ENCODE data around the gene NME5. TPM values are rescaled to one million over a fixed set of nuclear protein-coding genes. Genes with fewer than 3 reads are reported as not detected.
"Not testable (repeated sequence)": the region's sequence is repeated elsewhere in the genome, so short reads cannot be mapped to it uniquely, and the experiment has no call there.

Gene NME5, protein sequence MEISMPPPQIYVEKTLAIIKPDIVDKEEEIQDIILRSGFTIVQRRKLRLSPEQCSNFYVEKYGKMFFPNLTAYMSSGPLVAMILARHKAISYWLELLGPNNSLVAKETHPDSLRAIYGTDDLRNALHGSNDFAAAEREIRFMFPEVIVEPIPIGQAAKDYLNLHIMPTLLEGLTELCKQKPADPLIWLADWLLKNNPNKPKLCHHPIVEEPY
- not detected for total RNA-seq

DNA sequence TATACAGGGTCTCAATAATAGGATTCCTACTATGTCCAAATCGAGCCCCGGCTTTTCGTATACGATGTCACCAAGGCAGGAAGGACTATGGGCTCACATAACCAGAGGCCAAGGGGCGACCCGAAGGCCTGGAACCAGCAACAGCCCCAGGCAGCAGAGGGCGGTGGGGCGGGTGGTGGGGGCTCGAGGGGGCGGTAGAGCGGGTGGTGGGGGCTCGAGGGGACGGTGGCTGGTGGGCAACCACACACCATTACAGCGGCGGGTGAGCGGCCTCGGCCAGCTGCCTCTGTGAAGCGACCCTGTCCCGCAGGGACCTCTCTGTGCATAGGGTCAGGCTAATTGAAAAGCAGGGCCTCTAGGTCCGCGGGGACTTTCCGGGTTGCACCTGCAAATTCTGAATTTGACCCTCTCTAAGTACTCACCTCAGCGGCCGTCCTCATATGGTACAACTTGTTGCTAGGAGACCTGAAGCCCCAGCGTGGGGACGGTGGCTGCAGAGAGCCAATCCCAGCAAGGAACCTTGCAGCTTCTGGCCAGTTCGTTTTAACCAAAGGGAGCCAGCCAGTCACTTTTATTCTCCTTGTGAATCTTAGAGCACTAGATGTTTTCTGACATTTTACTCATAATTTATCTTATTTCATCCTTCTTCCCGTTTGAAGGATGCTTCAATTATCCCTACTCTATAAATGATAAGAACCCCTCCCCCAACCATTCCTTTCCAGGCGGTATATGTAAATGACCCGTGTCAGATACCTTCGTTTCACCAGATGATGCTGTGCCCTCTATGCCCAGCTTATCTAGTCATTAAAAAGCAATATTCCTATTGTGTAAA, at the start of gene NME5:
TSS of gene NME5 (minus strand) at position 480 of the 832 bp plus-strand sequence. CDS start 648 bp downstream, outside the sequence.
- ChIA-PET CTCF (interaction anchor here (1.1 kb wide), 1 partner anchor 62 kb away, joined by 4 read pairs; no protein-coding TSS in a partner anchor), POLR2A (no interaction called here)

DNA sequence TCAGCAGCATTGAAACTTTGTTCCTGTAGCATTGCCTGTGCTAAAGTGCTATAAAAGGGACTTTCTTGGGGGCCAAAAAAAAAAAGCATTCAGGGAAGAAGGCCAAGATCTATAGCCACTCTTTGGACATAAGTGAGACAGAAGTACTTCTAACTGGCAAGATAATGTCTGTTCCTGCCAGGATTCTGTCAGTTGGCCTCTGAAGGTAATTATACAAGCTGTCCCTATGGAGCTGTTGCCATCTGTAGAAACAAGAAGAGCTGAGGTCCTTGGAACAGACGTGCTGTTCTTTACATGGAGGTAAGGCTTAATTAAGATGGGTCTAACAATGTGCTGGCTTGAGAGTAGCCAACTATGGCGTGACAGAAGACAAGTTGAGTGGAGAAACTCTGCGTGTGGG, 49.4 kb upstream of the NME5 start:
- ChIA-PET POLR2A (no interaction called here), CTCF (interaction anchor here (1.5 to 2.2 kb wide), 2 partner anchors 9 to 164 kb away, joined by 3 to 6 read pairs; partner anchors contain the start of gene KDM3B)

DNA sequence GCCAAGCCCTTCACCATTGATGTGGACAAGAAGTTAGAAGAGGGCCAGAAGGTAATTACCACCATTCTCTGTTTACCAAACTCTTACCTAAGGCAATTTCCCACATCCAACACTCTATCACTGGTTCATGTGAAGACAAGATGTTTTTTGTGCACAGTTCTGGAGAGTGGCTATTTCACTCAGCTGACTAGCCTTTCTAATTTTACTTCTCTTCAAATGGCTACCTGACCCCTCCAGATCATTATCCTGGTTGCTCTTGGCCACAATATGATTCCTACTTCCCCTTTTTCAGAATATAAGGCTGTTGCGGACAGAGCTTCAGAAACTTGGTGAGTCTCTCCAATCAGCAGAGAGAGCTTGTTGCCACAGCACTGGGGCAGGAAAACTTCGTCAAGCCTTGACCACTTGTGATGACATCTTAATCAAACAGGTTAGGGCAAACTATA, 46.8 kb upstream of the NME5 start:
- ChIA-PET CTCF (no interaction called here), POLR2A (no interaction called here)

DNA sequence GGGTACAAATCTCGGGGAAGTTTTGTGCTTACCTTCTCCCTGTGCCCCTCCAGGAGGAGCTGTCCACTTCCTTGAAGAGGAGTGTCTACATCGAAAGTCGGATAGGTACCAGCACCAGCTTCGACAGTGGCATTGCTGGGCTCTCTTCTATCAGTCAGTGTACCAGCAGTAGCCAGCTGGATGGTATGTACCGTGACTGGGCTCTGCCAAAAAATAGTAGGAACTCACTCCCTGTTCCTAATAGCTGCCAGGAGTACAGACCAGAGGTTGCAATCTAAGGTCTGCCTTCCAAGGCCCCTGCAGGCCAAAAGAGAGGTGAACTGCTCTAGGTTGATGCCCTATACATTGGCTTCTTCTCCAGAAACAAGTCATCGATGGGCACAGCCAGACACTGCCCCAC, 43.6 kb upstream of the NME5 start:
- POLR2A ChIA-PET = no interaction called here
- CTCF ChIA-PET = interaction anchor here (0.5 to 0.9 kb wide), 2 partner anchors 9 to 350 kb away, joined by 3 to 4 read pairs; no protein-coding TSS in a partner anchor

DNA sequence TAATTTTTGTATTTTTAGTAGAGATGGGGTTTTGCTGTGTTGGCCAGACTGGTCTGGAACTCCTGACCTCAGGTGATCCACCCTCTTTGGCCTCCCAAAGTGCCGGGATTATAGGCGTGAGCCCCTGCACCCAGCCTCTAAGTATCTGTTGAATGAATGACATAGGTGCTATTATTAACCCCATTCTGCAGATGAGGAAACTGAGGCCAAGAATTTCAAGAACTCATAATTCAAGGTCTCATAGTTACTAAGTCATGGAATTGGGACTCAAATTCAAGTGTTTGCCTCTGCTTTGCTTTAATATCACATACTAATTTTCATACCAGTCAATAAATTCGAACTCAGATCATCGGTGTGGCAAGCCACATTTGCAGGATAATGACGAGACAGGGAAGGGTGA, 41.6 kb upstream of the NME5 start:
- ChIA-PET CTCF (interaction anchor here (0.9 to 1.4 kb wide), 2 partner anchors 172 to 268 kb away, joined by 4 to 6 read pairs; partner anchors contain the start of gene KDM3B), POLR2A (no interaction called here)

DNA sequence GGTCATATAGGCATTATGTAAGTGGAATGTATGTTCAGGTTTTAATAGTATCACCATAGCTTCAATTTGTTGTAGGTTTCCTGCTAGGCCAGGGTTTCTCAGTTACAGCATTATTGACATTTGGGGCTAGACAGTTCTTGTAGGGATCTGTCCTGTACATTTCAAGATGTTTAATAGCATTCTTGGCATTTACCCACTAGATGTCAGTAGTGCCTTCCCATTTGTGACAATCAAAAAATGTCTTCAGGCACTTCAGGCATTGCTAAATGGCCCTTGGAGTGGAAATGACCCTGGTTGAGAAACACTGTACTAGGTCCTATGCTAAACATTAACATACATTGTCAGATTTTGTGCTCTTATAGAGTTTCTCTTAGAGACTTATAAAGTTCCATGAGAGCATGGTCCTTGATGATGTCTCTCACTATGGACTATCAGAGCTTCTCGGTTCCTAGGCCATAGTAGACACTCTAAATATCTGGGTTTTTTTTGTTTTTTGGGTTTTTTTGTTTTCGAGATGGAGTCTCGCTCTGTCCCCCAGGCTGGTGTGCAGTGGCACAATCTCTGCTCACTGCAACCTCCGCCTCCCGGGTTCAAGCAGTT, 41.1 kb upstream of the NME5 start:
- ChIA-PET CTCF (interaction anchor here (0.9 to 1.4 kb wide), 4 partner anchors 9 to 269 kb away, joined by 3 to 6 read pairs (median 4); partner anchors contain the start of gene KDM3B), POLR2A (no interaction called here)

DNA sequence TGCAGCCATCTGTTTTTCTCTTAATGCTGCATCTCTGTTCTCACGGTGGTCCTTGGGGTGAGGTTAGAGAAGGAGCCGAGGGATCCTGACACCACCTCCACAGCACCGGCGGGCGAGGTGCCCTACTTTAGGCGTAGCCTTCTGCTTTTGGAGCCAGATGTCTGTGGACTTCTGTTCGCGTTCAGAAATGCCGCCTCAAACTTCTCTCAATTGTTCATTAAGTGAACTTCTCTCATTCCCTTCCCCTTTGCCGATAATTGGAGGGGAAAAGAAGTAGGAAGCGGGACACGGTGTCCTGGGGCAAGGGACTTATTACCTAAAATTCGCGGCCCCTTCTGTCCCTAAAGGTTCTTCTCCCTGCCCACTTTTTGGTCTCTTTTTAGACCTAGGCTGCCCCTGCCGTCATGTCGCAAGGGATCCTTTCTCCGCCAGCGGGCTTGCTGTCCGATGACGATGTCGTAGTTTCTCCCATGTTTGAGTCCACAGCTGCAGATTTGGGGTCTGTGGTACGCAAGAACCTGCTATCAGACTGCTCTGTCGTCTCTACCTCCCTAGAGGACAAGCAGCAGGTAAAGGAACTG, 40.1 kb upstream of the NME5 start:
- POLR2A ChIA-PET = interaction anchor here (0.5 to 1.1 kb wide), 5 partner anchors 22 to 426 kb away, joined by 3 to 13 read pairs (median 4); no protein-coding TSS in a partner anchor
- CTCF ChIA-PET = interaction anchor here (0.8 to 1.4 kb wide), 7 partner anchors 10 to 270 kb away, joined by 3 to 6 read pairs (median 4); partner anchors contain the start of genes CDC25C and KDM3B

DNA sequence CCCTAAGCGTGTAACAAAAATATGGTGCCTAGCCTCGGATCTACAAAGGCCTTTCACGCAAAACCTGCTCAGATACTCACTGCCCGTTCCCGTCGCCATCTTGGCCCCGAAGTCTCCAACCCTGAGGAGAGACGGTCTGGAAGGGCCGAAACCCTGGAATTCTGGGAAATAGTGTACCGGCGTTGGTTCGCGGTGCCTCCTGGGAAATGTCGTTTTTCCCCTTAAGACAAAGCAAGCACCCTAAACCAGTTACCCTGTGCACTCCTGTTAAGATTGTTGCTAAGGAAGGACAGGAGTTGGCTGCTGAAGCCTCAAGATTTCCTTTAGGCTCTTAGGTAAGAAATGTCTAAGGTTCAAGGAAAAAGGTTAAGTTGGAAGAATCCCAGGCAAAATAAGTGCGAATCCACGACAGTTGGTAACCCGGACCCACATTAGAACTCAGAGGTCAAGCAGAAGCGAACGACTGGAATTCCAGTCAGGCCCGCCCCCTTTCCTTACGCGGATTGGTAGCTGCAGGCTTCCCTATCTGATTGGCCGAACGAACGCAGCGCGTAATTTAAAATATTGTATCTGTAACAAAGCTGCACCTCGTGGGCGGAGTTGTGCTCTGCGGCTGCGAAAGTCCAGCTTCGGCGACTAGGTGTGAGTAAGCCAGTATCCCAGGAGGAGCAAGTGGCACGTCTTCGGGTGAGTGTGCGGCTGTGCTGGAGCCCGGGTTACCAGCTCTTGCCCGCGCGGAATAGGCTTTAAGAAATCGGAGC, 39.5 kb upstream of the NME5 start, which contains the start of the genes BRD8 and KIF20A:
TSS of gene BRD8 (minus strand) at position 115 of the 761 bp plus-strand sequence. CDS start at position 99, 16 bp downstream.
TSS of gene KIF20A (plus strand) at position 597 of the 761 bp plus-strand sequence. CDS start 569 bp downstream, outside the sequence.
- ChIA-PET POLR2A (interaction anchor here (0.5 to 1.1 kb wide), 6 partner anchors 23 to 425 kb away, joined by 3 to 13 read pairs (median 4); no protein-coding TSS in a partner anchor), CTCF (interaction anchor here (0.6 to 2.1 kb wide), 8 partner anchors 10 to 271 kb away, joined by 3 to 8 read pairs (median 4); partner anchors contain the start of genes CDC23, CDC25C and KDM3B)

DNA sequence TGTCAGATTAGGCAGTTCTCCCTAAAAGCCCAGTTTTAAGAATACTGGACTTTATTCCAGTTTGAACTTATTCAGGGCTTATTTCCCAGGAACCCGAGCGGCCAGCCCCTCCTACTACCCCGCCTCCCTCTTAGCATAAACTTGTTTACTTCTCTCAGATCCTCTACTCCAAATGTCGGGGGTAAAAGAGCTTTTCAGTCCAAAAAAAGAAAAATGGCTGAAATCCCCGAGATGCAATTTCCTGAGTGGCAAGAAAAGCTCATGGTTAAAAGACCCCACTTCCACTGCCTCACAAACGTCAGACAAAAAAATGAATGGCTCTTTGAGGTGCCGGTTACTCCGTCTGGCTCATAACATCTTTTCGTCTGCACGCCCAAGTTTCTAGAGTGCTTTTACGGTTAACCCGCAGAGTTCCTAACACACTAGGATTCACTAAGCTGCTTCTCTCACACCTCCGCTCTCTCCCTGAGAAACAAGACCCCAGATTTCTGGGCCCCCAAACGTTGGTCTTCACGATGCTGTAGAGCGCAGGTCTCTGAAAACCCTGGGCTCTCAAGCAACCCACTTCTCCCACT, 38.8 kb upstream of the NME5 start:
- ChIA-PET CTCF (interaction anchor here (0.6 to 2.1 kb wide), 3 partner anchors 36 to 176 kb away, joined by 3 to 8 read pairs (median 3); partner anchors contain the start of genes CDC23 and KDM3B), POLR2A (no interaction called here)

DNA sequence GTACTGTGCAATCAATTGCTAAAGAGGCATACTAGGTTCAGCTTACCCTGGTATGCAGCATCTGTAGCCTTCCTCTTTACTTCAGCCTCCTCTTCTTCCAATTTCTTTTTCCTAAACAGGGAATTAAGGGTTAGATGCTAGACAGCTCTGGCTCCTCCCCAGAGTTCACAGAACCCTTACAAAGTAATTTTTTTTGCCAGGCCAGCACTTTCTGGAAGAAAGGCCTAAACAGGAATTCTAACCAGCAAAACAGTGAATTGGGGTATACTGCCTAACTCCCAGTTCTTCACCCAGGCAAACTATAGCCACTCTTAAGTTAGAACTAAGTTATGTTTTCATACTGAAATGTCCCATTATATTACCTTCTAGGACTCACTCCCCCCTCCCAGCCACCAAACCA, 31.1 kb upstream of the NME5 start:
- CTCF ChIA-PET = no interaction called here
- POLR2A ChIA-PET = no interaction called here

DNA sequence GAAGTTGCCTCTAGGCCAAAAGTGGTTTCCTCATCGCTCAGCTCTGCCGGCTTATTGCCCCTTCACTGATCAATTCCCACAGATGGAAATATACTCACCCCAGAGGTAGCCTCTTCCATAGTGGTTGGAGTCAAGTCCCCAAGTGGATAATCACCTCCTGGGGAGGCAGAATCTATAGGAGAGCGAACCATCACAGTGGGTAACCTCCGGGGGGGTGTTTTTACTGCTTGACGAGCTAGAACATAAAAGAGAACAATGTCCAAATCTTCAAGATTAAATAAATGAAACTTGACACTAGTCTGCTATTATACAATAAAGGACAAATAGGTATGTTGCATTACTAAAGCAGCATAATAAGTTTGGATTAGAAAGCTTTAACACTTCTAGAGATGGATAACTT, 29.9 kb upstream of the NME5 start:
- ChIA-PET POLR2A (no interaction called here), CTCF (interaction anchor here (0.7 kb wide), 1 partner anchor 92 kb away, joined by 3 read pairs; no protein-coding TSS in a partner anchor)

DNA sequence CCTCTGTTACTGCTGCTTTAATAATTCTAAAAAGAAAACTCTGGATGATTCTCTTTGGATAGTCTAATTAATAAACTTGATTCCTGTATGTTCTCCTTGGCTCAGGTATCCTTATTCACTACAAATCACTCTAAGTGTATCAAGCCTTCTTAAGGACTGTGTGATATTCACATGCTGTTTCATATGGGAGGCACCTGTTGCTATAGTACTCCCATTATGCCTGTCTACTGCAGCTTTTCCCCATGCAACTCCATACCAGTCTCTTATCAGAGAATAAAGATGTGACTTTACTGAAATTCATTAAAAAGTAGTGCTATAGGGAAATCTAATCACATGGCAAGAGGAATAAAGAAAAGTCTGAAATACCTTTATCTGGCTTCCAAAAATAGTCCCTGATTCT, 24.5 kb upstream of the NME5 start:
- CTCF ChIA-PET = no interaction called here
- POLR2A ChIA-PET = no interaction called here

DNA sequence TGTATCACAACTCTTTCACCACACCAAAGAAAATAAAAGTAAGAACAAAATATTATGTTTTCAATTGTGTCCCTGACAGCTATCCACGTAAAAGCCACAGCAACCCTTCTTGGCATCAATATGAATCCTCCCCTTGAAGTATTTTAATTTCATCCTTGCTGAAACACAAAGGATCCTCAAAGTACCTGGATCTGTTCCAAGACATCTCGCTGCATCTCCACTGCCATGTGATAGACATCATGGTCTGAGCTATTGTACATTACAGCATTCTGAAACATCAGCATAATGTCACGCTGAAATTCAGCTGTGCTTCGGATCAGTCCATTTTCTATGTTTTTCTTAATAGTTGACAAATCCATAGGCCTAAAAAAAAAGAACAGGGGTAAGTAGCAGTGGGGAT, 21.5 kb upstream of the NME5 start:
- ChIA-PET POLR2A (no interaction called here), CTCF (no interaction called here)

DNA sequence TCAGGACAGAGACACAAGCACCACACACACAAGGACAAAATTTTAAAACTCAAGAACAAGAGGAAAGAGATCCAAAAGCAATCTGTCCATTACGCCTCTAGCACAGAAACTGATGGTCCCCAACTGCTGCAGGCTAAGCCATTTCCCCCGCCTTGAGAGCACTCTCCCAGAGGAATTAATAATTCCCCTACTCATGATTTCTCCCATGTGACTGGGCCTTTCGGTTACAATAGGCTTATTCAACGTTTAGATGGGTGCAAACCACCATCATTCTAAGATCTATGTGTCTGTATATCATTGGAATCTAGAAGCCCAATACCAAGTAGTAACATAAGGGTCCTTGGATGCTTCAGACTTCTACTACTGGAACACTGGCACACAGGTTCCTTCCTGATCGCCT, 20.4 kb upstream of the NME5 start:
- CTCF ChIA-PET = interaction anchor here (0.9 kb wide), 1 partner anchor 65 kb away, joined by 3 read pairs; no protein-coding TSS in a partner anchor
- POLR2A ChIA-PET = no interaction called here

DNA sequence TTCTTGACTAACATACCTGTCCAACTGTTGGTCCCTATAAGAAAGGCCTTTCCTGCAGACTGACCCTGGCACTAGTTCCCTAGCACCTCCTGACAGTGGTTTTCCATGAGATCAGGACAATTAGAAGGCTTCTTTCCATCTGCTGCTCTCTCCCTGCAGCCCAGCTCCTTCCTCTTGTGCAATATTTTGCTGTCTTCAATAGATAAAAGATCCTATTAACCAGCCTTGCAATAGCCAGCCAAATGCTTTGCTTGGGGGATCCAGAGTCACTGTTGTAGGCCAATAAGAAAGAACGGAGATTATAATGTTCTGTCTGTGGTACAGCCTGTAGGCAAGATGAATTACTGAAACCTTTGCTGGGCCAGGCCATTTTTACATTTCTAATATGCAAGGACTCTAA, 18.4 kb upstream of the NME5 start:
- CTCF ChIA-PET = no interaction called here
- POLR2A ChIA-PET = no interaction called here

DNA sequence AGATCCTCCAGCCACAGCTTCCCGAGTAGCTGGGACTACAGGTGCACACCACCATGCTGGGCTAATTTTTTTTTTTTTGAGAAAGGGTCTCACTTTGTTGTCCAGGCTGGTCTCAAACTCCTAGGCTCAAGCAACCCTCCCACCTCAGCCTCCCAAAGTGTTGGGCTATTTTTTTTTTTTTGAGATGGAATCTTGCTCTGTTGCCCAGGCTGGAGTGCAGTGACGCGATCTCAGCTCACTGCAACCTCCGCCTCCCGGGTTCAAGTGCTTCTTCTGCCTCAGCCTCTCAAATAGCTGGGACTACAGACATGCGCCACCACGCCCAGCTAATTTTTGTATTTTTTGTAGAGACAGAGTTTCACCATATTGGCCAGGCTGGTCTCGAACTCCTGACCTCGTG, 16.7 kb upstream of the NME5 start:
- POLR2A ChIA-PET, CTCF ChIA-PET: not testable (repeated sequence)

DNA sequence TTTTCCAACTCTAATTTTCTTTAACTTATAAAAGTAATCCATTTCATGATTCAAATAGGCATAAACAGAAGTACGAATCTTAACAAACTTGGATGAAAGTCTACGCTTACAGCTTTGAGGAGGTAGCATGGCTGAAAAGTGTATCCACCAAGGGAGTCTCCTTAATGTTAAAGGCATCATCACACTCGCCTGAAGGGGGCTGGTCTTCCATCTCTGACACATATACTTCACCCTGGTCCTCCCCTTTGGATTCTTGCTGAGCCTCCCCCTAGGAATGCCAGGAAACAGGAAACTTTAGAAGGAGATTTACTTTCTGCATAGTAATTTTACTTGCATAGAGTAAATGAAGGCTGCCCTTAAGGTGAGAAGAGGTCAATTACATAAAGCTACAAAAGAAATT, 10.3 kb upstream of the NME5 start:
- ChIA-PET CTCF (no interaction called here), POLR2A (no interaction called here)

DNA sequence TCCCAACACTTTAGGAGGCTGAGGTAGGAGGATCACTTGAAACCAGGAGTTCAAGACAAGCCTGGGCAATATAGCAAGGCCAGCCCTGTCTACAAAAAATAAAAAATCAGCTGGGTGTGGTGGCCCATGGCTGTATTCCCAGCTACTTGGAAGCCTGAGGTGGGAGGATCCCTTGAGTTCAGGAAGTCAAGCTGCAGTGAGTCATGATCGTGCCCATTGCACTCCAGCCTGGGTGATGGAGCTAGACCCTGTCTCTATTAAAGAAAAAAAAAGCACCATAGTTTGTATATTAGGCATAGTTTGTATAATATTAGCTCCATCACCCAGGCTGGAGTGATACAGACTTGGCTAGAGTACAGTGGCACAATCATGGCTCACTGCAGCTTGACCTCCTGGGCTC, 9.6 kb upstream of the NME5 start:
- ChIA-PET CTCF (no interaction called here), POLR2A (no interaction called here)
